ENCODE results near the gene C10orf105. TPM values are rescaled to one million over a fixed set of nuclear protein-coding genes. Genes with fewer than 3 reads are reported as not detected.

C10orf105 gene
- total RNA-seq, 3 donors from 2014 or later (not counting 1 experiment from before 2014, with no cell fraction given), result 0.14 to 0.52 (median 0.40) TPM

DNA sequence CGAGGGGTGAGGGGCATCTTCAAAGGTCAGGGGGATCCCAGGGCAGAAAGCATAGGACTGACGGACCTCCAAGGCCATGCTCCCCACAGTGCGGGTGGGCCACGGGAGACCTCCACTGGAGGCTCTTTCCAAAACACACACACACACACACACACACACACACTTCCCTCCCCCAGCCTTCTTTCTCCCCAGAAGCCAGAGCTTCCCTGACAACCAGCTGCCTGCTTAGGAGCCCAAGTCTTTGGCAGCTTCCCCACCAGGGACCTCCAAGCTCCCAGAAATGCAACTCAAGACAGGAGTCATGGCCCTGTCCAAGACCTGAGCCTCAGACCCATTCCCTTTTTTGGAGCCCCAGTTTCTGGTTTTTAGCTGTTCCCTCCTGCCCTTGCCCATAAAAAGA, 710 bp upstream of the C10orf105 start:
- no peaks in the 10 kb centered on the region for H3K9me3 Mint-ChIP-seq
- intact Hi-C loops (cut with micrococcal nuclease), result no loop called here
- WGBS (ENCODE audit: insufficient coverage), result 91% methylated on average over 4 of the region's 4 CpGs
- H3K27me3 Mint-ChIP-seq (ENCODE audit: low read depth in 2 of 2), result no peaks in the 10 kb centered on the region
- Histone ChIP-seq H3K27ac (ENCODE audit: low read length) (no peak overlapping the region), H3K4me1 (ENCODE audit: control insufficient read depth, insufficient read depth, low read length) (peaks cover 29% of the 10 kb centered on the region), H3K9me3 (ENCODE audit: control insufficient read depth, insufficient read depth, low read length) (no peaks in the 10 kb centered on the region), H3K36me3 (ENCODE audit: control insufficient read depth, insufficient read depth, low read length) (no peaks in the 10 kb centered on the region), H3K4me3 (ENCODE audit: low read length) (no peak overlapping the region), H3K27me3 (ENCODE audit: control insufficient read depth, insufficient read depth, low read length) (no peaks in the 10 kb centered on the region)
- TF ChIP-seq, protein P1, sequence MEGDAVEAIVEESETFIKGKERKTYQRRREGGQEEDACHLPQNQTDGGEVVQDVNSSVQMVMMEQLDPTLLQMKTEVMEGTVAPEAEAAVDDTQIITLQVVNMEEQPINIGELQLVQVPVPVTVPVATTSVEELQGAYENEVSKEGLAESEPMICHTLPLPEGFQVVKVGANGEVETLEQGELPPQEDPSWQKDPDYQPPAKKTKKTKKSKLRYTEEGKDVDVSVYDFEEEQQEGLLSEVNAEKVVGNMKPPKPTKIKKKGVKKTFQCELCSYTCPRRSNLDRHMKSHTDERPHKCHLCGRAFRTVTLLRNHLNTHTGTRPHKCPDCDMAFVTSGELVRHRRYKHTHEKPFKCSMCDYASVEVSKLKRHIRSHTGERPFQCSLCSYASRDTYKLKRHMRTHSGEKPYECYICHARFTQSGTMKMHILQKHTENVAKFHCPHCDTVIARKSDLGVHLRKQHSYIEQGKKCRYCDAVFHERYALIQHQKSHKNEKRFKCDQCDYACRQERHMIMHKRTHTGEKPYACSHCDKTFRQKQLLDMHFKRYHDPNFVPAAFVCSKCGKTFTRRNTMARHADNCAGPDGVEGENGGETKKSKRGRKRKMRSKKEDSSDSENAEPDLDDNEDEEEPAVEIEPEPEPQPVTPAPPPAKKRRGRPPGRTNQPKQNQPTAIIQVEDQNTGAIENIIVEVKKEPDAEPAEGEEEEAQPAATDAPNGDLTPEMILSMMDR (IDR thresholded peaks at IDR 0.05), result no peak
- no peak for ATAC-seq
- H3K4me3 Mint-ChIP-seq, result no peak overlapping the region
- no peaks in the 10 kb centered on the region for H3K36me3 Mint-ChIP-seq
- DNase-seq, result no peak
- peaks cover 0 to 23% of the 10 kb centered on the region in 2 donors for H3K4me1 Mint-ChIP-seq
- no peak overlapping the region for H3K27ac Mint-ChIP-seq

DNA sequence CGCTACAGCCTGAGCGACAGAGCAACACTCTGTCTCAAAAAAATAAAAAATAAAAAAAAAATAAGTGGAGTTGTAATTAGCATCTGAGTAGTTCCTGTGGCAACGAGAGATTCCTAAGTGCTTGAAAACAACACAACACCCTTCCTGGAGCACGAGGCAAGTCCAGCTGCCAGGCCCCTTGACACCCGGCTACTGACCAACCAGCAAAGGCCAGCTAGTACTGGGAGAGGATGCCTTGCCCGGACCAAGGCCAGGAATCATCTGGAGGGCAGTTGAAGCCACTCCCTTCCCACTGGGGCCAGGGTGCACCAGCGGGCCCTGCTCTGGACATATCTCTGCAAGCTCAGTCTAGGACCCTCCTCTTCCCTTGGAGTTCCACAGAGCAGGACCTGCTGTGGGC, 536 bp downstream of the C10orf105 start:
- H3K4me3 ChIP-seq (ENCODE audit: low read length), result no peak overlapping the region
- no peak for ATAC-seq
- no peaks in the 10 kb centered on the region for H3K9me3 ChIP-seq (ENCODE audit: control insufficient read depth, insufficient read depth, low read length)
- no peaks in the 10 kb centered on the region for H3K36me3 ChIP-seq (ENCODE audit: control insufficient read depth, insufficient read depth, low read length)
- H3K27me3 ChIP-seq (ENCODE audit: control insufficient read depth, insufficient read depth, low read length), result no peaks in the 10 kb centered on the region
- 93% methylated on average over 5 of the region's 7 CpGs for WGBS (ENCODE audit: insufficient coverage)
- TF ChIP-seq, protein P1 (IDR thresholded peaks at IDR 0.05), result no peak
- H3K4me1 Mint-ChIP-seq, result peaks cover 5 to 32% of the 10 kb centered on the region in 2 donors
- H3K27me3 Mint-ChIP-seq (ENCODE audit: low read depth in 2 of 2), result no peaks in the 10 kb centered on the region
- H3K27ac Mint-ChIP-seq, result no peak overlapping the region
- H3K36me3 Mint-ChIP-seq, result no peaks in the 10 kb centered on the region
- intact Hi-C loops (cut with micrococcal nuclease), result no loop called here
- no peak overlapping the region for H3K27ac ChIP-seq (ENCODE audit: low read length)
- peaks cover 31% of the 10 kb centered on the region for H3K4me1 ChIP-seq (ENCODE audit: control insufficient read depth, insufficient read depth, low read length)
- DNase-seq, result no peak
- no peaks in the 10 kb centered on the region for H3K9me3 Mint-ChIP-seq
- no peak overlapping the region for H3K4me3 Mint-ChIP-seq

DNA sequence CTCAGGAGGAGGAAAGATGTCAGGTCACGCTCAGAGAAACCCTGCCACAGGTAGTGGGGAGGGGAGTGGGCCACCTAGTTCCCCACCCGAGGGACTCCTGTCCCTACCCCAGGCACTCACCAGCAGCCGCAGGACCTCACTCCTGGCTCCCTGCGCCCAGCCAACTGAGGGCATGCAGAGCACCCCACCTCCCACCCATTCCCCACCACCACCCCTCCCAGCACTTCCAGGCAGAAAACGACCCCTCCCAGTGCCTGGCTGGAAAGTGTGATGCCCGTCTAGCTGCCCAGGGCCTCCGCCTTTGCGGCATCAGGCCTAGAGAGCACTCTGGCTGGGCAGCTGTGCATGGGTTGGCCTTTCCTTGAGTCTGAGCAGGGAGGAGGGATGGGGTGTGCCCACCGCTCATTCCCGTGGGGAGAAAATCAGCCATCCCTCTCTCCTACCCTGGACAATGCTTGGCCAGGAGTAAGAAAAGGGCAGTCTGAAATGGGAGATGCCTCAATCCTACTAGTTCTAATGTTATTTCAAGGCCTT, 1.3 kb downstream of the C10orf105 start:
- TF ChIP-seq, protein P1 (IDR thresholded peaks at IDR 0.05), result no peak
- Histone ChIP-seq H3K27ac (ENCODE audit: low read length) (no peak overlapping the region), H3K9me3 (ENCODE audit: control insufficient read depth, insufficient read depth, low read length) (no peaks in the 10 kb centered on the region), H3K36me3 (ENCODE audit: control insufficient read depth, insufficient read depth, low read length) (no peaks in the 10 kb centered on the region), H3K4me3 (ENCODE audit: low read length) (no peak overlapping the region), H3K4me1 (ENCODE audit: control insufficient read depth, insufficient read depth, low read length) (peaks cover 31% of the 10 kb centered on the region), H3K27me3 (ENCODE audit: control insufficient read depth, insufficient read depth, low read length) (no peaks in the 10 kb centered on the region)
- 88% methylated on average over 8 of the region's 10 CpGs for whole genome bisulfite sequencing (ENCODE audit: insufficient coverage)
- no peak overlapping the region for H3K4me3 Mint-ChIP-seq
- no peaks in the 10 kb centered on the region for H3K9me3 Mint-ChIP-seq
- ATAC-seq (no peak), DNase-seq (no peak)
- H3K4me1 Mint-ChIP-seq, result peaks cover 13 to 41% of the 10 kb centered on the region in 2 donors
- intact Hi-C loops (cut with micrococcal nuclease), result no loop called here
- no peak overlapping the region for H3K27ac Mint-ChIP-seq
- H3K36me3 Mint-ChIP-seq, result no peaks in the 10 kb centered on the region
- no peaks in the 10 kb centered on the region for H3K27me3 Mint-ChIP-seq (ENCODE audit: low read depth in 2 of 2)

DNA sequence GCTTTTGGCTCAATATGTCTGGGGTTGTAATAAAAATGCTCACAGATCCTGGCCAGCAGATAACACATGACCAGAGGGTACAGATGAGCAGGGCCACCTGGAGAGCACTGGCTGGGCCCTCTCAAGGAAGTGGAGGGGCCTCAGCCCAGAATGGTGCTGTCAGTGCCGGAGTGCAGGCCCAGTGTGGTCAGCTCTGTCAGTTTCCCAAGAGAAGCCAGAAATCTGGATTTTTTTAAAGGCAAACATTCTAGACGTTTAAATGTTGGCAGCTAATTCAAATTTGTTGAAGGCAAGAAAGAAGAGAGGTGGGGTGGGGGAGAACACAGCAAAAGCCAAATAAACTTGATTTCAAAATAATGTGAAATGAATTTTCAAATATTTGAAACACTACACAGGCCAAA, 2.0 kb downstream of the C10orf105 start:
- no peak overlapping the region for H3K4me3 Mint-ChIP-seq
- ATAC-seq, result no peak
- Histone ChIP-seq H3K36me3 (ENCODE audit: control insufficient read depth, insufficient read depth, low read length) (no peaks in the 10 kb centered on the region), H3K4me3 (ENCODE audit: low read length) (no peak overlapping the region), H3K4me1 (ENCODE audit: control insufficient read depth, insufficient read depth, low read length) (peaks cover 37% of the 10 kb centered on the region), H3K27me3 (ENCODE audit: control insufficient read depth, insufficient read depth, low read length) (no peaks in the 10 kb centered on the region), H3K9me3 (ENCODE audit: control insufficient read depth, insufficient read depth, low read length) (no peaks in the 10 kb centered on the region), H3K27ac (ENCODE audit: low read length) (no peak overlapping the region)
- H3K36me3 Mint-ChIP-seq, result no peaks in the 10 kb centered on the region
- TF ChIP-seq, protein P1 (IDR thresholded peaks at IDR 0.05), result no peak
- no peak for DNase-seq
- WGBS (ENCODE audit: insufficient coverage), result 89% methylated on average over 2 of the region's 2 CpGs
- intact Hi-C loops (cut with micrococcal nuclease), result no loop called here
- no peaks in the 10 kb centered on the region for H3K9me3 Mint-ChIP-seq
- no peak overlapping the region for H3K27ac Mint-ChIP-seq
- no peaks in the 10 kb centered on the region for H3K27me3 Mint-ChIP-seq (ENCODE audit: low read depth in 2 of 2)
- H3K4me1 Mint-ChIP-seq, result peaks cover 14 to 44% of the 10 kb centered on the region in 2 donors

Measured in natural killer cell (primary cell).